ENCODE data around the gene ZNF331.

ZNF331 gene

GRCh38 chr19:53579518-53579917, 41.6 kb downstream of the ZNF331 start:
- no peak for DNase-seq

DNA sequence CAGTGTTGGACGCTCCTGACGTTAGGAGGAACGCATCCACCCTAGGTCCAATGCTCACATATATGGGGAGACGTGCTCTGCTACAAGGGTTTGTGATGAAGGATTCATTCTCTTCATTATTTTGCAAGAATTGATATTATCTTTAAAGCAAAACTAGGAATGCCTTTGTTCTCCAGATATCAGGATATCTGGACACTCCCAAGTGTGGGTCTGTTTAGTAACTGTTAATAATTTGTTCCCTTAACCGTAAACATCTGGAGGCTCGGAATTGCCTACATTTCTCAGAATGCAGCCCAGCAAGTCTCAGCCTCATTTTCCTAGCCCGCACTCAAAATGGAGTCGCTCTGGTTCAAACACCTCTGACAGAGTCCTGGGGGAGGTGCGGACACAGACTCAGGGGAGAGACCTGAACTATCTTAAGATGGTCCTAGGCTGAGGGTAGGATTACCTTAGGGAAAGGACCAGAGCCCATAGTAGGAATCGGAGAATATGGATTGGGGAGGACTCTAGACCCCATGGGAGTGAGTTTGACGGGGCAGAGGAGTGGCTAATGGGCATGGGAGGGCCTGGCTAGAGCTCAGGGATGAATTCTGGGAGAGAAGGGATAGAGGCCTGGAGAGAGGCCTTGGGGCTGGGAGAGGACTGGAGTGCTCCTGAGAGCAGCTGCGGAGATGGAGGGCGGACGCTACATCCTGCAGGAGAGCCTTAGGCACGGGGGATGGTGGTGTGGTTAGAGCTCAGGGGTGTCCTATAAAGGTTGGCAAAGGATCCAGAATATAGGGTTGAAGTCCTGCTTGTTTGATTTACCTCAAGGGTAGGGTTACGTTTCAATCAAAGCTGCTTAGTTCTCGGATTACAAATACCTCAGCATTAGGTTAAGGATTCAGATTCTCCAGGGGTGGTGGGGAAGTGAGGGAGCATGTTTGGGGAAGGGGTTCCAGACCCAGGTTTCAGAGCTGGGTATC, 43.2 kb downstream of the ZNF331 start:
- no peak for DNase-seq

GRCh38 chr19:53581871-53582279, 43.9 kb downstream of the ZNF331 start:
- DNase-seq, result no peak

DNA sequence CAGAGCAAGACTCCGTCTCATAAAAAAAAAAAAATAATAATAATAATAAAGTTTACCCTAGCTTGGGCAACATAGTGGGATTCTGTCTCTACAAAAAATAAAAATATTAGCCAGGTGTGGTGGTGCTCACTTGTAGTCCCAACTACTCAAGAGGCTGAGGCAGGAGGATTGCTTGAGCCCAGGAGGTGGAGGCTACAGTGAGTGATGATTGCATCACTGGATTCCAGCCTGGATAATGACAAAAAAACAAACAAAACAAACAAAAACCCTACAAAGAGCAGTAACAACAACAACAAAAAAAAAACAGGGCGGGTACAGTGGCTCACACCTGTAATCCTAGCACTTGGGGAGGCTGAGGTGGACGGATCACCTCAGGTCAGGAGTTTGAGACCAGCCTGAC, 45.2 kb downstream of the ZNF331 start:
- DNase-seq, result no peak

GRCh38 chr19:53586277-53586691, 48.3 kb downstream of the ZNF331 start:
- DNase-seq, result no peak

GRCh38 chr19:53594811-53595509, 57.0 kb downstream of the ZNF331 start:
- DNase-seq, result no peak

GRCh38 chr19:53595510-53595867, 57.5 kb downstream of the ZNF331 start:
- no peak for DNase-seq

- no peak for DNase-seq
Measured at GRCh38 chr19:53596056-53596455, 58.1 kb downstream of the ZNF331 start.

DNA sequence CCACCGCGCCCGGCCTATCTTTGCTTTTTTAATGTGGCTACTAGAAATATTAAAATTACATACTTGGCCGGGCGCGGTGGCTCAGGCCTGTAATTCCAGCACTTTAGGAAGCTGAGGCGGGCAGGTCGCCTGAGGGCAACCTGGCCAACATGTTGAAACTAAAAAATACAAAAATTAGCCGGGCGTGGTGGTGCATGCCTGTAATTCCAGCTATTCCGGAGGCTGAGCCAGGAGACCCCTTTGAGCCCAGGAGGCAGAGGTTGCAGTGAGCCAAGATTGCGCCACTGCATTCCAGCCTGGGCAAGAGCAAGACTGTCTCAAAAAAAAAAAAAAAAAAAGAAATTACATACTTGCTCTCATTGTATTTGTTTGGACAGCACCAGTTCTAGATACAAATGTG, 59.1 kb downstream of the ZNF331 start:
- no peak for DNase-seq

- no peak for DNase-seq
Measured at GRCh38 chr19:53598361-53598760, 60.4 kb downstream of the ZNF331 start.

- DNase-seq, result no peak
Measured at GRCh38 chr19:53600217-53600616, 62.3 kb downstream of the ZNF331 start.

GRCh38 chr19:53606031-53606430, 68.1 kb downstream of the ZNF331 start:
- no peak for DNase-seq

DNA sequence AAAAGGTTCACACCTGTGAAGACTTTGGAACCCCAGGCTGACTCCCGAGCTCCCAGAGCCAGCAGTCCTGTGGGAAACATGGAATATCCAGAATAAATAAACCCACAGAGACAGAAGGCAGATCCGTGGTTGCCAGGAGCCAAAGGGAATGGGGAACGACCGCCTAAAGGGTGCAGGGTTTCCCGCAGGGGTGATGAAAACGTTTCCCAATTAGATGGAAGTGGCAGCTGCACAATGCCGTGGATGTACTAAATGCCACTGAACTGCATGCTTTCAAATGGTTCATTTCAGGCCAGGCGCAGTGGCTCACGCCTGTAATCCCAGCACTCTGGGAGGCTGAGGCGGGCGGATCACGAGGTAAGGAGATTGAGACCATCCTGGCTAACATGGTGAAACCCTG, 70.4 kb downstream of the ZNF331 start:
- DNase-seq, result no peak

DNA sequence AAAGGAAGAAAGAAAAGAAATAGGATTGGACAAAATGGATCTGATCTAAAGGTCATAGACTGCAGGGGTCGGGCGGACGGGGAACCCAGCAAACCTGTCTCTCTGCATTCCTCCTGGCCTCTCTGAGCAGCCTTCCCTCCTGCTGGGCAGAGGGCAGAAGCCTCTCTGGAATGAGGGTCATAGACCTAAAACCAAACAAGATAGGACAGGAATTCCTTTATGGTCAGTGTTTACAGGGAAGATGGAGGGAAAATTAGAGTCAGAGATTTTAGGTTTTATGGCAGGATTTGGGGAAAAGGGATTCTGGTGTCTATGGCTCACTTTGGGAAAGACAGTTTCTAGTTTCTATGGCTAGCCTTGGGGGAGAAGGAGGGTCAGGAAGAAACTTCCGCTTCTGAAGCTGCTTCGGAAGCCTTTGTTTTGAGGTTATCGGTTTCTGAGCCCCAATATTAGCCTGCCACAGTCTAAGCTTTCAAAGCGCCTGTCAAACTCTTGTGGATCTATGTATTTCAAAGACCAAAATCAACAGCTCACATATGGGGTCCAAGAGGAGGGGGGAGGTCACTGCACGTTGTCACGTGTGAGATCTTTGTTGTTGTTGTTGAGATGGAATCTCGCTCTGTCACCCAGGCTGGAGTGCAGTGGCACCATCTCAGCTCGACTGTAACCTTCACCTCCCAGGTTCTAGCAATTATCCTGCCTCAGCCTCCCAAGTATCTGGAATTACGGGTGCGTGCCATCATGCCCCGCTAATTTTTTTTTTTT, 75.0 kb downstream of the ZNF331 start:
- no peak for DNase-seq

- no peak for DNase-seq
Measured at GRCh38 chr19:53621885-53622740, 84.2 kb downstream of the ZNF331 start.

GRCh38 chr19:53624771-53625545, 87.0 kb downstream of the ZNF331 start:
- DNase-seq, result no peak

DNA sequence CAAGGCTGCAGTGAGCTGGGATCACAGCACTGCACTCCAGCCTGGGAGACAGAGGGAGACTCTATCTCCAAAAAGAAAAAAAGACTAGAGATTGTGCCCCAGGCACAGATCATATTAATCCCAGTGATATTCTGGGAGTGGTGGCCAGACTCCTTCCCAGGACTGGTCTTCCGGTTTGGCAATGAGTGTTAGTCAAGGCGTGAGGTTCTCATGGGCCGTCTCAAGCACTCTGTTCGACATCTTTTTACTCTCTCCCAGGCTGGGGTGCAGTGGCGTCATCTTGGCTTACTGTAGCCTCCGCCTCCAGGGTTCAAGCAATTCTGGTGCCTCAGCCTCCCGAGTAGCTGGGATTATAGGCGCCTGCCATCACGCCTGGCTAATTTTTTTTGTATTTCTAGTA, 88.5 kb downstream of the ZNF331 start:
- DNase-seq, result no peak

DNA sequence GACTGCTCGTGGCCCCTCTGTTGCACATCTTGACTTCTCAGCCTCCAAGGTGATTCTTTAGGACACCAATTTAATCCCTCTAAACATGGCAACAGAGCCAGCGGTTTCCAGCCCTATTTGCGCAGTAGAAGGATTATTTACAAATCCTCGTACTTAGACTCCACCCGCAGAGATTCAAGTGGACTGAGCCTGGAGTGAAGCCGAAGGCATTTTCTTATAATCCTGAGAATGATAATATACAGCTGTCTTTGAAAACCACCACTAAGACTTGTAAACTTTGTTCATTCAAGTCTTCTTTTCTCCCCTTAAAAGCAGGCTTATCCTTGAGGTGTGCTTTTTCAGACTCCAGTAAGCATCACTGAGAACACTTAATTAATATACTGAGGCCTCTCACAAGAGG, 89.0 kb downstream of the ZNF331 start:
- DNase-seq, result no peak
